Subcutaneous abdominal adipose tissue (tissue), 5 donors: ENCODE data around the gene SERPINB4.

Experiments
- H3K27ac ChIP-seq: one replicate; pipeline ENCODE4 v1.7.0; 2013; ENCODE audit warnings: low read depth, mild to moderate bottlenecking, inconsistent platforms, low read length, moderate library complexity
- H3K27me3 ChIP-seq, 5 donors: one replicate each; pipeline ENCODE4 v1.7.0; 2013; ENCODE audit warnings: low read length in 5 of 5, inconsistent platforms in 1 of 5; ENCODE audit not compliant: control insufficient read depth in 5 of 5, insufficient read depth in 4 of 5
- H3K36me3 ChIP-seq, 5 donors: one replicate each; pipeline ENCODE4 v1.7.0; 2013; ENCODE audit warnings: low read length in 5 of 5; ENCODE audit not compliant: control insufficient read depth in 5 of 5, insufficient read depth in 5 of 5
- H3K4me1 ChIP-seq, 5 donors: one replicate each; pipeline ENCODE4 v1.7.0; 2013; ENCODE audit warnings: low read length in 5 of 5, mild to moderate bottlenecking in 3 of 5, moderate library complexity in 1 of 5; ENCODE audit not compliant: control insufficient read depth in 5 of 5, insufficient read depth in 5 of 5
- H3K4me3 ChIP-seq, 5 donors: one replicate each; pipeline ENCODE4 v1.7.0; 2013; ENCODE audit warnings: low read length in 5 of 5, low read depth in 1 of 5
- H3K9ac ChIP-seq, 5 donors: one replicate each; pipeline ENCODE4 v1.7.0; 2013; ENCODE audit warnings: low read length in 5 of 5, mild to moderate bottlenecking in 4 of 5, moderate library complexity in 3 of 5
- H3K9me3 ChIP-seq, 5 donors: one replicate each; pipeline ENCODE4 v1.7.0; 2013; ENCODE audit warnings: low read length in 5 of 5; ENCODE audit not compliant: control insufficient read depth in 5 of 5
- donor health status: healthy.
- donor health status: healthy.
- donor health status: healthy.
- donor health status: healthy.
- donor health status: healthy.

The SERPINB4 gene

GRCh38 chr18:63603772-63604171 lies 40.3 kb downstream of the SERPINB4 start:
- no peak overlapping the region for H3K27ac ChIP-seq
- H3K27me3 ChIP-seq, result no peaks in the 10 kb centered on the region
- no peak overlapping the region for H3K4me3 ChIP-seq
- H3K36me3 ChIP-seq, result no peaks in the 10 kb centered on the region
- no peaks in the 10 kb centered on the region for H3K4me1 ChIP-seq
- H3K9me3 ChIP-seq, result no peaks in the 10 kb centered on the region
- H3K9ac ChIP-seq, result no peak overlapping the region

DNA sequence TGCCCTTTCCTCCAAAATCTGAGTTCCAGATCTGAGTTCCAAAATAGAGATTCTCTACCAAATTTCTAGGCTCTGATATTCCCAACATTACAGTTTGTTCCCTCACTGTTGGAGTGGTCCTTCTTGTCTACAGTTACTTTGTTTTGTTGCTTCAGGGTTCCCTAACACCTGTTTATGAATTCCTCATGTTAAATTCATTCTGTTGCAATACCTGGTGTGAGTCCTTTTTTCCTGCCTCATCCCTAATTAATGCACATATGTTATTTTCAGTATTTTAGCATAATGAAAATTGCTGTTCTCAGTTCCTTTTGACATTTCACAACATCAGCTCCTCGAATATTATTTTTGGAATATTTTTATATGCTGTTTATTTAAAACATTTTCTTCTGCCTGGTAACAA lies 40.7 kb downstream of the SERPINB4 start:
- Histone ChIP-seq H3K9ac (no peak overlapping the region), H3K27me3 (no peaks in the 10 kb centered on the region), H3K36me3 (no peaks in the 10 kb centered on the region), H3K4me3 (no peak overlapping the region), H3K4me1 (no peaks in the 10 kb centered on the region), H3K27ac (no peak overlapping the region), H3K9me3 (no peaks in the 10 kb centered on the region)

GRCh38 chr18:63596964-63597363 lies 47.1 kb downstream of the SERPINB4 start:
- no peak overlapping the region for H3K27ac ChIP-seq
- no peaks in the 10 kb centered on the region for H3K36me3 ChIP-seq
- H3K27me3 ChIP-seq, result peaks cover 0 to 4% (median 0%) of the 10 kb centered on the region in 5 donors
- H3K4me1 ChIP-seq, result no peaks in the 10 kb centered on the region
- H3K9ac ChIP-seq, result no peak overlapping the region
- no peaks in the 10 kb centered on the region for H3K9me3 ChIP-seq
- no peak overlapping the region for H3K4me3 ChIP-seq

DNA sequence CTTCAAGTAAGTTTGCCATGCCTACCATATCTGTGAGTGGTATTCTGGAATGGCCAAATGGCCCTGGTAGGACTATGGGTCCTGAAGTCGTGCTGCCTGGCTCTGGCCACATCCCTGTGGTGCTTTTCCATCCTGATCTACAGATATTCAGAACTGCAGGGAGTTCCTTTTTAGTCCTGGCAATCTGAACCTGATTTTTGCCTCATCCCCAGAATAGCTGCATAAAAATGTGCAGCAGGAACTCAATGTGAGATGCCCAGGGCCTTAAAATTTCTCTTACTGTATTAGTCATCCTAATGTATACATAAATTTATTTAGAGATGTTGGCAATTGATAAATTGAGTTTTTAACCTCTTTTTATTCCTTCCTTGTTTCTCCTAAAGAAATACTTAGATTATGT lies 51.6 kb downstream of the SERPINB4 start:
- no peaks in the 10 kb centered on the region for H3K4me1 ChIP-seq
- no peak overlapping the region for H3K27ac ChIP-seq
- H3K36me3 ChIP-seq, result no peaks in the 10 kb centered on the region
- no peak overlapping the region for H3K4me3 ChIP-seq
- H3K27me3 ChIP-seq, result peaks cover 0 to 4% (median 0%) of the 10 kb centered on the region in 5 donors
- no peaks in the 10 kb centered on the region for H3K9me3 ChIP-seq
- no peak overlapping the region for H3K9ac ChIP-seq

GRCh38 chr18:63591725-63592124 lies 52.3 kb downstream of the SERPINB4 start:
- H3K4me3 ChIP-seq, result no peak overlapping the region
- H3K9me3 ChIP-seq, result no peaks in the 10 kb centered on the region
- no peak overlapping the region for H3K9ac ChIP-seq
- H3K36me3 ChIP-seq, result no peaks in the 10 kb centered on the region
- H3K4me1 ChIP-seq, result no peaks in the 10 kb centered on the region
- peaks cover 0 to 4% (median 0%) of the 10 kb centered on the region in 5 donors for H3K27me3 ChIP-seq
- H3K27ac ChIP-seq, result no peak overlapping the region

- no peak overlapping the region for H3K9ac ChIP-seq
- no peak overlapping the region for H3K4me3 ChIP-seq
- H3K27me3 ChIP-seq, result peaks cover 0 to 4% (median 0%) of the 10 kb centered on the region in 5 donors
- H3K9me3 ChIP-seq, result no peaks in the 10 kb centered on the region
- H3K27ac ChIP-seq, result no peak overlapping the region
- H3K4me1 ChIP-seq, result no peaks in the 10 kb centered on the region
- H3K36me3 ChIP-seq, result no peaks in the 10 kb centered on the region
These were observed 52.9 kb downstream of the SERPINB4 start for GRCh38 chr18:63590966-63591695.

GRCh38 chr18:63590373-63590772 lies 53.7 kb downstream of the SERPINB4 start:
- Histone ChIP-seq H3K27me3 (peaks cover 0 to 4% (median 0%) of the 10 kb centered on the region in 5 donors), H3K27ac (no peak overlapping the region), H3K36me3 (no peaks in the 10 kb centered on the region), H3K9me3 (no peaks in the 10 kb centered on the region), H3K4me1 (no peaks in the 10 kb centered on the region), H3K4me3 (no peak overlapping the region), H3K9ac (no peak overlapping the region)

DNA sequence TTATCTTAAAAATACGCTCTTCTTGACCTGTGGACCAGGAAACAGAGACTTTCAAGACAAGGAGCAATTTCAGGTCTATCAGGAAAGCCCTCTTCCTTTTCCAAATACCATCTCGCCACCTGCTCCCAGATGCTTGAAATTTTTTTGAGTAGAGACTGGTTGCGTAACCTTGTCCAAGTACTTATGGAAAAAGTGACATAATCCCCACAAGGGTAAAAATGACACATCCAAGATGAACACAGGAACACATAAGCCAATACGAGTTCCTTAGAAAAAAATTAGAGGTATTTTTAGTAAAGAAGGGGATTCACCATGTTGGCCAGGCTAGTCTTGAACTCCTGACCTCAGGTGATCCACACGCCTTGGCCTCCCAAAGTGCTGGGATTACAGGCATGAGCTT lies 55.1 kb downstream of the SERPINB4 start:
- Histone ChIP-seq H3K27me3 (peaks cover 0 to 1% (median 0%) of the 10 kb centered on the region in 5 donors), H3K36me3 (no peaks in the 10 kb centered on the region), H3K9me3 (no peaks in the 10 kb centered on the region), H3K27ac (no peak overlapping the region), H3K4me1 (no peaks in the 10 kb centered on the region), H3K9ac (no peak overlapping the region), H3K4me3 (no peak overlapping the region)
